HL-60 (cell line): ENCODE results near the gene IFNGR1.

Experiments
- GABPA ChIP-seq: IDR thresholded peaks from 2 replicates; pipeline ENCODE4 v1.6.1; 2012; ENCODE audit warnings: low read depth
- POLR2AphosphoS5 ChIP-seq: IDR thresholded peaks from 2 replicates; pipeline ENCODE4 v1.6.1; 2012; ENCODE audit warnings: low read depth
- SPI1 ChIP-seq: IDR thresholded peaks from 2 replicates; pipeline ENCODE4 v1.6.1; 2012; ENCODE audit warnings: low read depth, mild to moderate bottlenecking, borderline replicate concordance
- TF ChIP-seq, protein P1 (sequence below): IDR thresholded peaks from one replicate; pipeline ENCODE4 v1.5.1; 2011; ENCODE audit warnings: low read length, control low read depth, inconsistent platforms; ENCODE audit not compliant: insufficient read depth
- TF ChIP-seq, protein P2 (sequence below): IDR thresholded peaks from 2 replicates; pipeline ENCODE4 v1.6.1; 2012; ENCODE audit warnings: low read depth; ENCODE audit not compliant: insufficient replicate concordance

DNA sequence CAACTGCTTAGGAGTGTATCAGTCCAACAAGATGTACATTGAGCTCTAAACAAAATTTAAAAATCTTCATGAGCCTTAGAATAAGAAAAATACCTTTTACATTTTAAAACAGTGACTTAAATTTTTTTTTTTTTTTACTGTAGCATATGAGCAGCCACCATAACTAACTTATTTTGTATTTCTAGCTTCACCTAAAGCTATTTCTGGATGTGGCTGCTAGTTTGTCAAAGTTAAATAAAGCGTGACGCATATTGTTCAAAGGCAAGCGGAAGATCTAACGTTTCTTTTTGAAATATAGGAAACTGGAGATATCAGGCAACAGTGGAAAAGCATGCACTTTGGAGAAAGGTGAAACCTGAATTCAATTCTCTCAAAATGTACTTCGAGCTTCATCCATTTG, 42.5 kb downstream of the IFNGR1 start:
- TF ChIP-seq POLR2AphosphoS5 (no peak), SPI1 (no peak), GABPA (no peak)
- TF ChIP-seq, protein P1, sequence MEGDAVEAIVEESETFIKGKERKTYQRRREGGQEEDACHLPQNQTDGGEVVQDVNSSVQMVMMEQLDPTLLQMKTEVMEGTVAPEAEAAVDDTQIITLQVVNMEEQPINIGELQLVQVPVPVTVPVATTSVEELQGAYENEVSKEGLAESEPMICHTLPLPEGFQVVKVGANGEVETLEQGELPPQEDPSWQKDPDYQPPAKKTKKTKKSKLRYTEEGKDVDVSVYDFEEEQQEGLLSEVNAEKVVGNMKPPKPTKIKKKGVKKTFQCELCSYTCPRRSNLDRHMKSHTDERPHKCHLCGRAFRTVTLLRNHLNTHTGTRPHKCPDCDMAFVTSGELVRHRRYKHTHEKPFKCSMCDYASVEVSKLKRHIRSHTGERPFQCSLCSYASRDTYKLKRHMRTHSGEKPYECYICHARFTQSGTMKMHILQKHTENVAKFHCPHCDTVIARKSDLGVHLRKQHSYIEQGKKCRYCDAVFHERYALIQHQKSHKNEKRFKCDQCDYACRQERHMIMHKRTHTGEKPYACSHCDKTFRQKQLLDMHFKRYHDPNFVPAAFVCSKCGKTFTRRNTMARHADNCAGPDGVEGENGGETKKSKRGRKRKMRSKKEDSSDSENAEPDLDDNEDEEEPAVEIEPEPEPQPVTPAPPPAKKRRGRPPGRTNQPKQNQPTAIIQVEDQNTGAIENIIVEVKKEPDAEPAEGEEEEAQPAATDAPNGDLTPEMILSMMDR, result no peak
- TF ChIP-seq, protein P2, sequence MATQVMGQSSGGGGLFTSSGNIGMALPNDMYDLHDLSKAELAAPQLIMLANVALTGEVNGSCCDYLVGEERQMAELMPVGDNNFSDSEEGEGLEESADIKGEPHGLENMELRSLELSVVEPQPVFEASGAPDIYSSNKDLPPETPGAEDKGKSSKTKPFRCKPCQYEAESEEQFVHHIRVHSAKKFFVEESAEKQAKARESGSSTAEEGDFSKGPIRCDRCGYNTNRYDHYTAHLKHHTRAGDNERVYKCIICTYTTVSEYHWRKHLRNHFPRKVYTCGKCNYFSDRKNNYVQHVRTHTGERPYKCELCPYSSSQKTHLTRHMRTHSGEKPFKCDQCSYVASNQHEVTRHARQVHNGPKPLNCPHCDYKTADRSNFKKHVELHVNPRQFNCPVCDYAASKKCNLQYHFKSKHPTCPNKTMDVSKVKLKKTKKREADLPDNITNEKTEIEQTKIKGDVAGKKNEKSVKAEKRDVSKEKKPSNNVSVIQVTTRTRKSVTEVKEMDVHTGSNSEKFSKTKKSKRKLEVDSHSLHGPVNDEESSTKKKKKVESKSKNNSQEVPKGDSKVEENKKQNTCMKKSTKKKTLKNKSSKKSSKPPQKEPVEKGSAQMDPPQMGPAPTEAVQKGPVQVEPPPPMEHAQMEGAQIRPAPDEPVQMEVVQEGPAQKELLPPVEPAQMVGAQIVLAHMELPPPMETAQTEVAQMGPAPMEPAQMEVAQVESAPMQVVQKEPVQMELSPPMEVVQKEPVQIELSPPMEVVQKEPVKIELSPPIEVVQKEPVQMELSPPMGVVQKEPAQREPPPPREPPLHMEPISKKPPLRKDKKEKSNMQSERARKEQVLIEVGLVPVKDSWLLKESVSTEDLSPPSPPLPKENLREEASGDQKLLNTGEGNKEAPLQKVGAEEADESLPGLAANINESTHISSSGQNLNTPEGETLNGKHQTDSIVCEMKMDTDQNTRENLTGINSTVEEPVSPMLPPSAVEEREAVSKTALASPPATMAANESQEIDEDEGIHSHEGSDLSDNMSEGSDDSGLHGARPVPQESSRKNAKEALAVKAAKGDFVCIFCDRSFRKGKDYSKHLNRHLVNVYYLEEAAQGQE, result no peak
